Subcutaneous abdominal adipose tissue (tissue), 5 donors: ENCODE measurements around the gene PSMG3.

Source experiments
- H3K27ac ChIP-seq: one replicate; pipeline ENCODE4 v1.7.0; 2013; ENCODE audit warnings: low read depth, mild to moderate bottlenecking, inconsistent platforms, low read length, moderate library complexity
- H3K27me3 ChIP-seq, 5 donors: one replicate each; pipeline ENCODE4 v1.7.0; 2013; ENCODE audit warnings: low read length in 5 of 5, inconsistent platforms in 1 of 5; ENCODE audit not compliant: control insufficient read depth in 5 of 5, insufficient read depth in 4 of 5
- H3K36me3 ChIP-seq, 5 donors: one replicate each; pipeline ENCODE4 v1.7.0; 2013; ENCODE audit warnings: low read length in 5 of 5; ENCODE audit not compliant: control insufficient read depth in 5 of 5, insufficient read depth in 5 of 5
- H3K4me1 ChIP-seq, 5 donors: one replicate each; pipeline ENCODE4 v1.7.0; 2013; ENCODE audit warnings: low read length in 5 of 5, mild to moderate bottlenecking in 3 of 5, moderate library complexity in 1 of 5; ENCODE audit not compliant: control insufficient read depth in 5 of 5, insufficient read depth in 5 of 5
- H3K4me3 ChIP-seq, 5 donors: one replicate each; pipeline ENCODE4 v1.7.0; 2013; ENCODE audit warnings: low read length in 5 of 5, low read depth in 1 of 5
- H3K9ac ChIP-seq, 5 donors: one replicate each; pipeline ENCODE4 v1.7.0; 2013; ENCODE audit warnings: low read length in 5 of 5, mild to moderate bottlenecking in 4 of 5, moderate library complexity in 3 of 5
- H3K9me3 ChIP-seq, 5 donors: one replicate each; pipeline ENCODE4 v1.7.0; 2013; ENCODE audit warnings: low read length in 5 of 5; ENCODE audit not compliant: control insufficient read depth in 5 of 5
- donor health status: healthy.
- donor health status: healthy.
- donor health status: healthy.
- donor health status: healthy.
- donor health status: healthy.

PSMG3 gene

GRCh38 chr7:1580422-1581030 lies 10.7 kb upstream of the PSMG3 start:
- Histone ChIP-seq H3K4me3 (no peak overlapping the region), H3K27me3 (no peaks in the 10 kb centered on the region), H3K9ac (no peak overlapping the region), H3K36me3 (peaks cover 0 to 6% (median 0%) of the 10 kb centered on the region in 5 donors), H3K27ac (no peak overlapping the region), H3K9me3 (no peaks in the 10 kb centered on the region), H3K4me1 (peaks cover 0 to 7% (median 6%) of the 10 kb centered on the region in 5 donors)

GRCh38 chr7:1579481-1580421 lies 9.9 kb upstream of the PSMG3 start:
- Histone ChIP-seq H3K27me3 (no peaks in the 10 kb centered on the region), H3K4me3 (no peak overlapping the region), H3K27ac (no peak overlapping the region), H3K36me3 (peaks cover 0 to 6% (median 0%) of the 10 kb centered on the region in 5 donors), H3K9me3 (no peaks in the 10 kb centered on the region), H3K9ac (no peak overlapping the region), H3K4me1 (peaks cover 0 to 7% (median 6%) of the 10 kb centered on the region in 5 donors)

- no peak overlapping the region for H3K27ac ChIP-seq
- no peaks in the 10 kb centered on the region for H3K27me3 ChIP-seq
- no peak overlapping the region for H3K4me3 ChIP-seq
- H3K9ac ChIP-seq = no peak overlapping the region
- H3K9me3 ChIP-seq = no peaks in the 10 kb centered on the region
- peaks cover 0 to 7% (median 6%) of the 10 kb centered on the region in 5 donors for H3K4me1 ChIP-seq
- H3K36me3 ChIP-seq = peaks cover 0 to 6% (median 0%) of the 10 kb centered on the region in 5 donors
Observed at GRCh38 chr7:1578513-1578912, 8.7 kb upstream of the PSMG3 start.

GRCh38 chr7:1576521-1577253 lies 6.9 kb upstream of the PSMG3 start:
- peaks cover 0 to 14% (median 9%) of the 10 kb centered on the region in 5 donors for H3K4me1 ChIP-seq
- H3K27me3 ChIP-seq = no peaks in the 10 kb centered on the region

GRCh38 chr7:1575809-1576208 lies 6.0 kb upstream of the PSMG3 start:
- Histone ChIP-seq H3K9me3 (no peaks in the 10 kb centered on the region), H3K27ac (no peak overlapping the region), H3K4me1 (peaks cover 2 to 23% (median 18%) of the 10 kb centered on the region in 5 donors), H3K9ac (no peak overlapping the region), H3K27me3 (no peaks in the 10 kb centered on the region), H3K4me3 (no peak overlapping the region), H3K36me3 (peaks cover 0 to 2% (median 0%) of the 10 kb centered on the region in 5 donors)

More at GRCh38 chr7:1576521-1577253, 6.9 kb upstream of the PSMG3 start:
- no peak overlapping the region for H3K27ac ChIP-seq
- H3K9me3 ChIP-seq = no peaks in the 10 kb centered on the region
- no peak overlapping the region for H3K9ac ChIP-seq
- no peak overlapping the region for H3K4me3 ChIP-seq
- peaks cover 0 to 2% (median 0%) of the 10 kb centered on the region in 5 donors for H3K36me3 ChIP-seq

GRCh38 chr7:1572111-1572822 lies 2.4 kb upstream of the PSMG3 start:
- no peak overlapping the region for H3K9ac ChIP-seq
- H3K9me3 ChIP-seq = no peaks in the 10 kb centered on the region
- H3K4me1 ChIP-seq = peaks cover 2 to 48% (median 33%) of the 10 kb centered on the region in 5 donors
- H3K27ac ChIP-seq = no peak overlapping the region
- no peaks in the 10 kb centered on the region for H3K27me3 ChIP-seq
- H3K36me3 ChIP-seq = peaks cover 0 to 6% (median 3%) of the 10 kb centered on the region in 5 donors
- no peak overlapping the region for H3K4me3 ChIP-seq

- H3K4me1 ChIP-seq = peaks cover 5 to 55% (median 39%) of the 10 kb centered on the region in 5 donors
- H3K4me3 ChIP-seq = peak overlapping the region; percentile 36 to 92 (median 86)
- peak overlapping the region in 4 of 5 donors; percentile 61 to 93 (median 76) for H3K9ac ChIP-seq
- H3K27ac ChIP-seq = peak overlapping the region; percentile 88
- no peaks in the 10 kb centered on the region for H3K9me3 ChIP-seq
- peaks cover 0 to 20% (median 10%) of the 10 kb centered on the region in 5 donors for H3K36me3 ChIP-seq
- no peaks in the 10 kb centered on the region for H3K27me3 ChIP-seq
Observed at GRCh38 chr7:1569440-1569832, 396 bp downstream of the PSMG3 start.

- Histone ChIP-seq H3K27ac (peak overlapping the region; percentile 88), H3K9ac (peak overlapping the region in 4 of 5 donors; percentile 30 to 93 (median 76)), H3K36me3 (peaks cover 0 to 20% (median 10%) of the 10 kb centered on the region in 5 donors), H3K4me1 (peaks cover 7 to 55% (median 39%) of the 10 kb centered on the region in 5 donors), H3K4me3 (peak overlapping the region; percentile 36 to 92 (median 86)), H3K9me3 (no peaks in the 10 kb centered on the region), H3K27me3 (no peaks in the 10 kb centered on the region)
Observed at GRCh38 chr7:1569016-1569415, 816 bp downstream of the PSMG3 start.

GRCh38 chr7:1567896-1568510 lies 1.8 kb downstream of the PSMG3 start:
- Histone ChIP-seq H3K36me3 (peaks cover 0 to 20% (median 10%) of the 10 kb centered on the region in 5 donors), H3K27ac (no peak overlapping the region), H3K9ac (peak overlapping the region in 1 of 5 donors; percentile 35), H3K9me3 (no peaks in the 10 kb centered on the region), H3K27me3 (no peaks in the 10 kb centered on the region), H3K4me3 (peak overlapping the region in 1 of 5 donors; percentile 22), H3K4me1 (peaks cover 7 to 55% (median 39%) of the 10 kb centered on the region in 5 donors)
